ENCODE results near the gene ZNF358. TPM values are rescaled to one million over a fixed set of nuclear protein-coding genes. Genes with fewer than 3 reads are reported as not detected.
A peak's percentile ranks its signal among the peaks of the same experiment; 100 is the strongest.

The ZNF358 gene
- total and polyA plus RNA-seq, 2 of the 13 experiments (the other 11 are each of a cell fraction or from before 2014, with no cell fraction given): 9.1 to 37.0 TPM

DNA sequence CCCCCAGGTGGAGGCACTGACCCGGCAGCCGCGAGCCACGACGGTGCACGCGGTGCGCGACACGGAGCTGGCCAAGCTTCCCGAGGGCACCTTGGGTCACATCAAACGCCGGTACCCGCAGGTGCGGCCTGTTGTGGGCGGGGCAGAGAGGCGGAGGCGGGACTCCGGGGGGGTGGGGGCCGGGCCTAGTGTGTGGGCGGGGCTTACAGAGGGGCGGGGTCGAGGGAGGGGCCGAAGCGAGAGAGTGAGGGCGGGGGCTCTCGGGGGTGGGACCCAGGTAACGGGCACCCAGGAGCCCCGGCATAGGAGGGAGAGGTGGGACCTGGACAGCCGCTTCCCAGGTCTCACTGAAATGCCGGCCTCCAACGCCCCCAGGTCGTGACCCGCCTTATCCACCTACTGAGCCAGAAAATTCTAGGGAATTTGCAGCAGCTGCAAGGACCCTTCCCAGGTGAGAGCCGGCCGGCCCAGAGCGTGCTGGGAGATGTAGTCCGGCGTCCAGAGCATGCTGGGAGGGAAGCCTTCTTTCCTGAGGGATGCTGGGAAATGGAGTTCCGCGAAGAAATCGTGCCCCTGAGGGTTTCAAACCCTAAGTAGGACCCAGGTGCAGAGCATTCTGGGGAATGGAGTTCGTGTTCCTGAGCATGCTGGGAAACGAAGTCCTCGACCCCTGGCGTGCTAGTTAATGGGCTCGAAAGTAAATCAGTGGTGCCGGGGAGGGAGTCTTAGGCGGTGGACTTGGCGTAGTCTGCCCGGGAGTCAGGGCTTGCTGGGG is 35.3 kb downstream of the ZNF358 start:
- CTCF ChIA-PET (ENCODE audit: low intra/inter-chr PET ratio, low total read pairs): no interaction called here
- Histone ChIP-seq H3K27ac (ENCODE audit: extremely low read length, insufficient read depth, low read length) (no peak overlapping the region), H3K4me1 (ENCODE audit: insufficient read depth, low read length) (no peaks in the 10 kb centered on the region), H3K4me3 (replicated peaks in 1 of 3; ENCODE audit: insufficient read depth in 1 of 3, low read depth in 2 of 3, low read length in 3 of 3) (no peak overlapping the region), H3K9me3 (ENCODE audit: low read length) (no peaks in the 10 kb centered on the region), H4K20me1 (ENCODE audit: insufficient read depth, low read length) (no peaks in the 10 kb centered on the region), H3K79me2 (ENCODE audit: insufficient read depth, low read length) (no peaks in the 10 kb centered on the region), H3K9ac (ENCODE audit: insufficient read depth, low read depth, low read length) (no peak overlapping the region), H3K4me2 (ENCODE audit: low read depth, low read length) (no peak overlapping the region), H3K36me3 (replicated peaks in 1 of 2; ENCODE audit: control insufficient read depth in 1 of 2, insufficient read depth in 2 of 2, low read length in 2 of 2) (no peaks in the 10 kb centered on the region; a peak in 2 of 5 replicates), H3K27me3 (ENCODE audit: control insufficient read depth in 1 of 2, insufficient read depth in 2 of 2, low read length in 2 of 2) (no peaks in the 10 kb centered on the region), H2AFZ (ENCODE audit: low read length) (no peak overlapping the region)
- peak; percentile 47 for ATAC-seq
- POLR2A ChIA-PET: no interaction called here
- DNase-seq (ENCODE audit: low spot score): no peak
- intact Hi-C loops (cut with micrococcal nuclease; ENCODE audit: unreplicated experiment): no loop called here
- BruUV-seq (replicated peaks): no TSS peak
- 81% methylated on average over 38 of the region's 51 CpGs for WGBS (ENCODE audit: low lambda C conversion rate)
- no peak for FAIRE-seq
- in situ Hi-C loops (cut with HindIII; ENCODE audit: extremely low pct_ligation_motif_present, low pct_unique_long_range_greater_than_20kb): no loop called here
- no peak for TF ChIP-seq GABPA (IDR thresholded peaks at IDR 0.05; ENCODE audit: low read depth, low read length)
- peak; percentile 43; the same call in 1 of the 2 replicates for TF ChIP-seq GABPA (CRISPR knock-in tag; IDR thresholded peaks at IDR 0.05; ENCODE audit: low read depth)
- TF ChIP-seq SUZ12 (IDR thresholded peaks at IDR 0.05; ENCODE audit: low read depth, low read length): peak; percentile 44
- no peak for TF ChIP-seq ZNF256 (CRISPR knock-in tag; conservative IDR thresholded peaks at IDR 0.05)
- TF ChIP-seq ZNF143 (CRISPR knock-in tag; IDR thresholded peaks at IDR 0.05): peak; percentile 93
- TF ChIP-seq CREM (IDR thresholded peaks at IDR 0.05): peak; percentile 91
- TF ChIP-seq CREM (CRISPR knock-in tag; IDR thresholded peaks at IDR 0.05): no peak
- TF ChIP-seq GABPB1 (CRISPR knock-in tag; IDR thresholded peaks at IDR 0.05): peak; percentile 47; the same call in 1 of the 2 replicates
- TF ChIP-seq HCFC1 (IDR thresholded peaks at IDR 0.05; ENCODE audit: low read depth, low read length): peak; percentile 76
- TF ChIP-seq IKZF5 (CRISPR knock-in tag; IDR thresholded peaks at IDR 0.05): no peak
- peak; percentile 72 for TF ChIP-seq ZNF574 (CRISPR knock-in tag; IDR thresholded peaks at IDR 0.05)
- TF ChIP-seq MEF2D (CRISPR knock-in tag; IDR thresholded peaks at IDR 0.05): no peak
- TF ChIP-seq ZSCAN30 (CRISPR knock-in tag; IDR thresholded peaks at IDR 0.05): no peak
- TF ChIP-seq, protein P1, sequence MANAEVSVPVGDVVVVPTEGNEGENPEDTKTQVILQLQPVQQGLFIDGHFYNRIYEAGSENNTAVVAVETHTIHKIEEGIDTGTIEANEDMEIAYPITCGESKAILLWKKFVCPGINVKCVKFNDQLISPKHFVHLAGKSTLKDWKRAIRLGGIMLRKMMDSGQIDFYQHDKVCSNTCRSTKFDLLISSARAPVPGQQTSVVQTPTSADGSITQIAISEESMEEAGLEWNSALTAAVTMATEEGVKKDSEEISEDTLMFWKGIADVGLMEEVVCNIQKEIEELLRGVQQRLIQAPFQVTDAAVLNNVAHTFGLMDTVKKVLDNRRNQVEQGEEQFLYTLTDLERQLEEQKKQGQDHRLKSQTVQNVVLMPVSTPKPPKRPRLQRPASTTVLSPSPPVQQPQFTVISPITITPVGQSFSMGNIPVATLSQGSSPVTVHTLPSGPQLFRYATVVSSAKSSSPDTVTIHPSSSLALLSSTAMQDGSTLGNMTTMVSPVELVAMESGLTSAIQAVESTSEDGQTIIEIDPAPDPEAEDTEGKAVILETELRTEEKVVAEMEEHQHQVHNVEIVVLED (CRISPR knock-in tag; IDR thresholded peaks at IDR 0.05; ENCODE audit: borderline replicate concordance): peak; percentile 30; the same call in 1 of the 2 replicates
- TF ChIP-seq ZNF691 (CRISPR knock-in tag; IDR thresholded peaks at IDR 0.05; ENCODE audit: borderline replicate concordance, low read depth): no peak
- no peak for TF ChIP-seq ATF6 (CRISPR knock-in tag; conservative IDR thresholded peaks at IDR 0.05)
- TF ChIP-seq THAP11 (CRISPR knock-in tag; IDR thresholded peaks at IDR 0.05): peak; percentile 97

Measured in HepG2 (cell line).